Measurements from ENCODE around the gene PTPN22. TPM values are rescaled to one million over a fixed set of nuclear protein-coding genes. Genes with fewer than 3 reads are reported as not detected.
A peak's percentile ranks its signal among the peaks of the same experiment; 100 is the strongest.

PTPN22 gene
- total RNA-seq, 2 experiments from 2014 or later = 67.9 to 68.4 TPM

- no peak for DNase-seq
- Mint-ChIP-seq H3K27me3 (no peaks in the 10 kb centered on the region), H3K4me1 (peaks cover 20% of the 10 kb centered on the region), H3K4me3 (no peak overlapping the region), H3K36me3 (peaks cover 52% of the 10 kb centered on the region), H3K9me3 (peaks cover 2% of the 10 kb centered on the region), H3K27ac (no peak overlapping the region)
Measured at GRCh38 chr1:113849072-113849471, 22.4 kb downstream of the PTPN22 start.

- Mint-ChIP-seq H3K4me3 (no peak overlapping the region), H3K27me3 (no peaks in the 10 kb centered on the region), H3K9me3 (peaks cover 2% of the 10 kb centered on the region), H3K4me1 (peaks cover 17% of the 10 kb centered on the region), H3K36me3 (peaks cover 56% of the 10 kb centered on the region), H3K27ac (peak overlapping the region; percentile 51)
- DNase-seq = no peak
Measured at GRCh38 chr1:113846391-113847035, 25.0 kb downstream of the PTPN22 start.

- no peak for DNase-seq
- Mint-ChIP-seq H3K27ac (no peak overlapping the region), H3K4me3 (no peak overlapping the region), H3K27me3 (no peaks in the 10 kb centered on the region), H3K9me3 (no peaks in the 10 kb centered on the region), H3K36me3 (peaks cover 31% of the 10 kb centered on the region), H3K4me1 (peaks cover 6% of the 10 kb centered on the region)
Measured at GRCh38 chr1:113836534-113836933, 35.0 kb downstream of the PTPN22 start.

GRCh38 chr1:113835686-113836290, 35.7 kb downstream of the PTPN22 start:
- Mint-ChIP-seq H3K27ac (no peak overlapping the region), H3K27me3 (no peaks in the 10 kb centered on the region), H3K4me1 (peaks cover 6% of the 10 kb centered on the region), H3K36me3 (peaks cover 26% of the 10 kb centered on the region), H3K4me3 (no peak overlapping the region), H3K9me3 (no peaks in the 10 kb centered on the region)
- no peak for DNase-seq

- Mint-ChIP-seq H3K27ac (no peak overlapping the region), H3K4me1 (peaks cover 6% of the 10 kb centered on the region), H3K27me3 (no peaks in the 10 kb centered on the region), H3K9me3 (no peaks in the 10 kb centered on the region), H3K4me3 (no peak overlapping the region), H3K36me3 (peaks cover 22% of the 10 kb centered on the region)
- DNase-seq = no peak
Measured at GRCh38 chr1:113834716-113835115, 36.8 kb downstream of the PTPN22 start.

- no peak overlapping the region for H3K27ac Mint-ChIP-seq
- no peaks in the 10 kb centered on the region for H3K4me1 Mint-ChIP-seq
- H3K4me3 Mint-ChIP-seq = no peak overlapping the region
- H3K36me3 Mint-ChIP-seq = peaks cover 11% of the 10 kb centered on the region
- no peaks in the 10 kb centered on the region for H3K9me3 Mint-ChIP-seq
- no peaks in the 10 kb centered on the region for H3K27me3 Mint-ChIP-seq
- DNase-seq = no peak
Measured at GRCh38 chr1:113830039-113830438, 41.5 kb downstream of the PTPN22 start.

- Mint-ChIP-seq H3K27me3 (no peaks in the 10 kb centered on the region), H3K27ac (peak overlapping the region; percentile 20), H3K4me3 (no peak overlapping the region), H3K9me3 (no peaks in the 10 kb centered on the region), H3K4me1 (no peaks in the 10 kb centered on the region), H3K36me3 (peaks cover 12% of the 10 kb centered on the region)
- no peak for DNase-seq
Measured at GRCh38 chr1:113821916-113822315, 49.6 kb downstream of the PTPN22 start.

- H3K4me1 Mint-ChIP-seq = no peaks in the 10 kb centered on the region
- peaks cover 13% of the 10 kb centered on the region for H3K36me3 Mint-ChIP-seq
- no peak overlapping the region for H3K4me3 Mint-ChIP-seq
- no peak for DNase-seq
- H3K27ac Mint-ChIP-seq = peak overlapping the region; percentile 25
- H3K9me3 Mint-ChIP-seq = no peaks in the 10 kb centered on the region
- H3K27me3 Mint-ChIP-seq = no peaks in the 10 kb centered on the region
Measured at GRCh38 chr1:113818578-113818977, 52.9 kb downstream of the PTPN22 start.

GRCh38 chr1:113813218-113813617, 58.3 kb downstream of the PTPN22 start:
- no peaks in the 10 kb centered on the region for H3K27me3 Mint-ChIP-seq
- H3K36me3 Mint-ChIP-seq = peaks cover 14% of the 10 kb centered on the region
- DNase-seq = no peak
- H3K9me3 Mint-ChIP-seq = no peaks in the 10 kb centered on the region
- peak overlapping the region; percentile 95 for H3K27ac Mint-ChIP-seq
- peak overlapping the region; percentile 99 for H3K4me3 Mint-ChIP-seq
- H3K4me1 Mint-ChIP-seq = peaks cover 26% of the 10 kb centered on the region

GRCh38 chr1:113812661-113813135, 58.8 kb downstream of the PTPN22 start:
- Mint-ChIP-seq H3K4me3 (peak overlapping the region; percentile 99), H3K27ac (peak overlapping the region; percentile 95), H3K36me3 (peaks cover 14% of the 10 kb centered on the region), H3K4me1 (peaks cover 27% of the 10 kb centered on the region), H3K9me3 (no peaks in the 10 kb centered on the region), H3K27me3 (no peaks in the 10 kb centered on the region)
- no peak for DNase-seq

- Mint-ChIP-seq H3K27me3 (no peaks in the 10 kb centered on the region), H3K27ac (peak within 1 kb of the TSS; percentile 95), H3K9me3 (no peaks in the 10 kb centered on the region), H3K4me3 (peak within 1 kb of the TSS; percentile 99), H3K4me1 (peaks cover 27% of the 10 kb centered on the region), H3K36me3 (peaks cover 16% of the 10 kb centered on the region)
- DNase-seq = peak; percentile 98
Measured at GRCh38 chr1:113811888-113812660, 59.4 kb downstream of the PTPN22 start, which contains the start of gene RSBN1. TSS of gene RSBN1 (minus strand) at chr1:113812476. CDS start at chr1:113812412, 64 bp downstream.

- Mint-ChIP-seq H3K27me3 (no peaks in the 10 kb centered on the region), H3K4me1 (peaks cover 27% of the 10 kb centered on the region), H3K4me3 (peak overlapping the region; percentile 99), H3K9me3 (no peaks in the 10 kb centered on the region), H3K36me3 (peaks cover 20% of the 10 kb centered on the region), H3K27ac (peak overlapping the region; percentile 95)
- no peak for DNase-seq
Measured at GRCh38 chr1:113811156-113811887, 60.2 kb downstream of the PTPN22 start.

- H3K4me3 Mint-ChIP-seq = peak overlapping the region; percentile 99
- H3K4me1 Mint-ChIP-seq = peaks cover 40% of the 10 kb centered on the region
- DNase-seq = no peak
- H3K36me3 Mint-ChIP-seq = peaks cover 27% of the 10 kb centered on the region
- H3K9me3 Mint-ChIP-seq = no peaks in the 10 kb centered on the region
- peak overlapping the region; percentile 73 for H3K27ac Mint-ChIP-seq
- H3K27me3 Mint-ChIP-seq = no peaks in the 10 kb centered on the region
Measured at GRCh38 chr1:113809670-113810602, 61.6 kb downstream of the PTPN22 start.

All from activated naive CD8-positive, alpha-beta T cell treated with anti-CD3 and anti-CD28 coated beads for 36 hours (primary cell).